ENCODE results near the gene BRSK2. TPM values are rescaled to one million over a fixed set of nuclear protein-coding genes. Genes with fewer than 3 reads are reported as not detected.
A peak's percentile ranks its signal among the peaks of the same experiment; 100 is the strongest.
"Not testable (repeated sequence)": the region's sequence is repeated elsewhere in the genome, so short reads cannot be mapped to it uniquely, and the experiment has no call there.

BRSK2 gene
- total RNA-seq, 1 donor from 2014 or later, result 0.62 TPM

- H3K4me1 ChIP-seq, result no peaks in the 10 kb centered on the region
- H3K27ac ChIP-seq, result no peak overlapping the region
- no peaks in the 10 kb centered on the region for H3K36me3 ChIP-seq
- intact Hi-C loops (cut with DNase I), result no loop called here
- peaks cover 23% of the 10 kb centered on the region for H3K27me3 ChIP-seq (ENCODE audit: low read depth)
- no peaks in the 10 kb centered on the region for H3K9me3 ChIP-seq
- DNase-seq (no peak), ATAC-seq (no peak)
- no peak overlapping the region for H3K4me3 ChIP-seq
- no peak for TF ChIP-seq CTCF (IDR thresholded peaks at IDR 0.05)
Observed at GRCh38 chr11:1425439-1425838, 35.7 kb downstream of the BRSK2 start.

DNA sequence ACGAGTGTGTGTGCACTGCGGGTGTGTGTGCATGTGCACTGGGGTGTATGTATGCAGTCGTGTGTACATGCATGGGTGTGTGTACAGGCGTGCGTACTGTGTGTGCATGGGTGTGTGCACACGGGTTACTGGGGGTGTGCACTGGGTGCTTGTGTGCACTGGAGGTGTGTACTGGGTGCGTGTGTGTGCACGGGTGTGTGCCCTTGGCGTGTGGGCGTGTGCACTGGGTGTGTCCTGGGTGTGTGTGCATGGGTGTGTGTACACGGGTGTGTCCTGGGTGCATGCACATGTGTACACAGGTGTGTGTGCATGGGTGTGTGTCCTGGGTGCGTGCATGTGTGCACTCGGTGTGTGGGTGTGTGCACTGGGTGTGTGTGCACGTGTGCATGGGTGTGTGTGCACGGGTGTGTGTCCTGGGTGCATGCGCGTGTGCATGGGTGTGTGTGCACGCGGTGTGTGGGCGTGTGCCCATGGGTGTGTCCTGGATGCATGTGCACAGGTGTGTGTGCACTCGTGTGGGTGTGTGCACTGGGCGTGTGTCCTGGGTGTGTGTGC is 39.1 kb downstream of the BRSK2 start:
- DNase-seq (no peak), ATAC-seq (peak in 1 of 2 donors; percentile 27)
- peaks cover 23% of the 10 kb centered on the region for H3K27me3 ChIP-seq (ENCODE audit: low read depth)
- no peak overlapping the region for H3K4me3 ChIP-seq
- no peaks in the 10 kb centered on the region for H3K4me1 ChIP-seq
- intact Hi-C loops (cut with DNase I), result no loop called here
- no peak for TF ChIP-seq CTCF (IDR thresholded peaks at IDR 0.05)
- no peak overlapping the region for H3K27ac ChIP-seq
- no peaks in the 10 kb centered on the region for H3K36me3 ChIP-seq
- no peaks in the 10 kb centered on the region for H3K9me3 ChIP-seq

GRCh38 chr11:1433568-1433967 is 43.8 kb downstream of the BRSK2 start:
- TF ChIP-seq CTCF (IDR thresholded peaks at IDR 0.05), result no peak
- no peak overlapping the region for H3K27ac ChIP-seq
- no peak for ATAC-seq
- no peaks in the 10 kb centered on the region for H3K4me1 ChIP-seq
- no peak overlapping the region for H3K4me3 ChIP-seq
- peaks cover 23% of the 10 kb centered on the region for H3K27me3 ChIP-seq (ENCODE audit: low read depth)
- H3K36me3 ChIP-seq, result no peaks in the 10 kb centered on the region
- no peaks in the 10 kb centered on the region for H3K9me3 ChIP-seq
- intact Hi-C loops (cut with DNase I), result no loop called here
- DNase-seq, result no peak

DNA sequence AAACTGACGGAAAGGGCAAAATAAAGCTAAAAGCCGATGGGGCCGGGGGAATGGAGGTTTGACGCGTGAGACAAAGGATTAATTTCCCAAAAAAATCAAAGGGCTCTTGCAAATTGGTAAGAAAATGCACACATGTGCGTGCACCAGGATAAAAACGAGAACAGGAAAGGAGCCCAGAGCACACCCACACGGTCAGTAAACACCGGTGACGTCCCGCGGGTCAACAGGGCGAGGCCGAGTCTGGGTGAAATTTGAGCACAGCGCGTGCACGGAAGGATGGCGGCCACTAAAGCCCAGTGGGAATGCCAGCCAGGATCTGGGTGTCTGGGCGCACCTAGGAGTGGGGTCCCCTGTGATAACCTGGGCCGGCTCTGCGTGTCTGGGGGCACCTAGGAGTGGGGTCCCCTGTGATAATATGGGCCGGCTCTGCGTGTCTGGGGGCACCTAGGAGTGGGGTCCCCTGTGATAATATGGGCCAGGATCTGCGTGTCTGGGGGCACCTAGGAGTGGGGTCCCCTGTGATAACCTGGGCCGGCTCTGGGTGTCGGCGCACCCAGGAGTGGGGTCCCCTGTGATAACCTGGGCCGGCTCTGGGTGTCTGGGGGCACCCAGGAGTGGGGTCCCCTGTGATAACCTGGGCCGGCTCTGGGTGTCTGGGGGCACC is 44.4 kb downstream of the BRSK2 start:
- TF ChIP-seq CTCF (IDR thresholded peaks at IDR 0.05), result no peak
- no peak overlapping the region for H3K4me3 ChIP-seq
- no peaks in the 10 kb centered on the region for H3K4me1 ChIP-seq
- peaks cover 28% of the 10 kb centered on the region for H3K27me3 ChIP-seq (ENCODE audit: low read depth)
- intact Hi-C loops (cut with DNase I), result no loop called here
- H3K9me3 ChIP-seq, result no peaks in the 10 kb centered on the region
- ATAC-seq (no peak), DNase-seq (no peak)
- H3K27ac ChIP-seq, result no peak overlapping the region
- no peaks in the 10 kb centered on the region for H3K36me3 ChIP-seq

GRCh38 chr11:1435479-1435819 is 45.7 kb downstream of the BRSK2 start:
- DNase-seq; H3K9me3 ChIP-seq; H3K4me1 ChIP-seq; ATAC-seq; H3K4me3 ChIP-seq; H3K36me3 ChIP-seq; intact Hi-C loops (cut with DNase I); H3K27ac ChIP-seq: not testable (repeated sequence)
- peaks cover 38% of the 10 kb centered on the region for H3K27me3 ChIP-seq (ENCODE audit: low read depth)

GRCh38 chr11:1435820-1436467 is 46.2 kb downstream of the BRSK2 start:
- Histone ChIP-seq H3K4me1 (no peaks in the 10 kb centered on the region), H3K4me3 (no peak overlapping the region), H3K9me3 (no peaks in the 10 kb centered on the region), H3K27me3 (ENCODE audit: low read depth) (peaks cover 38% of the 10 kb centered on the region), H3K36me3 (no peaks in the 10 kb centered on the region), H3K27ac (no peak overlapping the region)
- DNase-seq (no peak), ATAC-seq (no peak)
- intact Hi-C loops (cut with DNase I), result no loop called here
- no peak for TF ChIP-seq CTCF (IDR thresholded peaks at IDR 0.05)
